Activated naive CD4-positive, alpha-beta T cell treated with anti-CD3 and anti-CD28 coated beads, Interleukin-2, amount 10 ng/mL, durations not matched to agents 7 days and 5 days (primary cell): ENCODE measurements around the gene ZNF225.

Experiments used
- CTCF ChIA-PET: fragments of 350-600 bp; sonication (Branson Sonifier 250); formaldehyde crosslinking; loops from one replicate; lab custom pipeline; 2021; ENCODE audit warnings: antibody characterized with exemption; lab: Charles Lee
- DNase-seq: peaks from one replicate; pipeline ENCODE4 v3.0.0-alpha.2; 2020
- H3K27ac Mint-ChIP-seq: one replicate; pipeline ENCODE4 v1.8.0; 2021; ENCODE audit warnings: mild to moderate bottlenecking, moderate library complexity, mixed read lengths
- H3K27me3 Mint-ChIP-seq: one replicate; pipeline ENCODE4 v1.8.0; 2021; ENCODE audit warnings: mild to moderate bottlenecking, mixed read lengths
- H3K36me3 Mint-ChIP-seq: one replicate; pipeline ENCODE4 v1.8.0; 2021; ENCODE audit warnings: mixed read lengths
- H3K4me1 Mint-ChIP-seq: one replicate; pipeline ENCODE4 v1.8.0; 2021; ENCODE audit warnings: mixed read lengths
- H3K4me3 Mint-ChIP-seq: one replicate; pipeline ENCODE4 v1.8.0; 2021; ENCODE audit warnings: mild to moderate bottlenecking, moderate library complexity, mixed read lengths
- H3K9me3 Mint-ChIP-seq: one replicate; pipeline ENCODE4 v1.8.0; 2021; ENCODE audit warnings: mixed read lengths

The ZNF225 gene

GRCh38 chr19:44182145-44182544 is 68.9 kb downstream of the ZNF225 start:
- Mint-ChIP-seq H3K4me1 (no peaks in the 10 kb centered on the region), H3K27ac (no peak overlapping the region)

More at GRCh38 chr19:44182145-44182544, 68.9 kb downstream of the ZNF225 start:
- H3K4me3 Mint-ChIP-seq = no peak overlapping the region
- CTCF ChIA-PET = no interaction called here
- DNase-seq = no peak
- H3K36me3 Mint-ChIP-seq = peaks cover 14% of the 10 kb centered on the region
- peaks cover 59% of the 10 kb centered on the region for H3K9me3 Mint-ChIP-seq
- no peaks in the 10 kb centered on the region for H3K27me3 Mint-ChIP-seq
